ENCODE results near the gene DDI1. TPM values are rescaled to one million over a fixed set of nuclear protein-coding genes. Genes with fewer than 3 reads are reported as not detected.

DDI1 gene
- total RNA-seq, 1 donor from 2014 or later, result not detected

DNA sequence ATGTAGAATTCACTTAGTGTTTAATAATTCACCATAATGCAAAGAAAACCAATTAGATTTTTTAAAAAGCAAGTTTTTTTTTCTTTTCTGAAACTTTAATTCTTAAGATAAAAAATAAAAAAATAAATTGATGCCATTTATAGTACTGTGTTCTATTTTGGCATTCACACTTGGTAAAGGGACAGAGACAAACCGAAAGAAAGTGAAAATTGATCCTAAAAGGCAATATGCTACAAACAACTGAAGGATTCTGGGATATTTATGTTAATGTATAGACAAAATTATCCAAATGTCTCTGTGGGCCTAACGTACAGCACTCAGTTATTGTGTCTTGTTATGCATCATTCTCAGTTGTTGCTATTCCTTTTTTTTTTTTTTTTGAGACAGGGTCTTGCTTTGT lies 41.9 kb upstream of the DDI1 start:
- Mint-ChIP-seq H3K4me1 (ENCODE audit: low read depth, unreplicated experiment) (no peaks in the 10 kb centered on the region), H3K4me3 (ENCODE audit: unreplicated experiment) (no peak overlapping the region), H3K9me3 (ENCODE audit: unreplicated experiment) (no peaks in the 10 kb centered on the region), H3K36me3 (ENCODE audit: unreplicated experiment) (no peaks in the 10 kb centered on the region), H3K27me3 (ENCODE audit: unreplicated experiment) (no peaks in the 10 kb centered on the region), H3K27ac (ENCODE audit: unreplicated experiment) (no peak overlapping the region)
- no peak for DNase-seq
- TF ChIP-seq, protein P1, sequence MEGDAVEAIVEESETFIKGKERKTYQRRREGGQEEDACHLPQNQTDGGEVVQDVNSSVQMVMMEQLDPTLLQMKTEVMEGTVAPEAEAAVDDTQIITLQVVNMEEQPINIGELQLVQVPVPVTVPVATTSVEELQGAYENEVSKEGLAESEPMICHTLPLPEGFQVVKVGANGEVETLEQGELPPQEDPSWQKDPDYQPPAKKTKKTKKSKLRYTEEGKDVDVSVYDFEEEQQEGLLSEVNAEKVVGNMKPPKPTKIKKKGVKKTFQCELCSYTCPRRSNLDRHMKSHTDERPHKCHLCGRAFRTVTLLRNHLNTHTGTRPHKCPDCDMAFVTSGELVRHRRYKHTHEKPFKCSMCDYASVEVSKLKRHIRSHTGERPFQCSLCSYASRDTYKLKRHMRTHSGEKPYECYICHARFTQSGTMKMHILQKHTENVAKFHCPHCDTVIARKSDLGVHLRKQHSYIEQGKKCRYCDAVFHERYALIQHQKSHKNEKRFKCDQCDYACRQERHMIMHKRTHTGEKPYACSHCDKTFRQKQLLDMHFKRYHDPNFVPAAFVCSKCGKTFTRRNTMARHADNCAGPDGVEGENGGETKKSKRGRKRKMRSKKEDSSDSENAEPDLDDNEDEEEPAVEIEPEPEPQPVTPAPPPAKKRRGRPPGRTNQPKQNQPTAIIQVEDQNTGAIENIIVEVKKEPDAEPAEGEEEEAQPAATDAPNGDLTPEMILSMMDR (IDR thresholded peaks at IDR 0.05; ENCODE audit: partially characterized antibody, unreplicated experiment), result no peak

DNA sequence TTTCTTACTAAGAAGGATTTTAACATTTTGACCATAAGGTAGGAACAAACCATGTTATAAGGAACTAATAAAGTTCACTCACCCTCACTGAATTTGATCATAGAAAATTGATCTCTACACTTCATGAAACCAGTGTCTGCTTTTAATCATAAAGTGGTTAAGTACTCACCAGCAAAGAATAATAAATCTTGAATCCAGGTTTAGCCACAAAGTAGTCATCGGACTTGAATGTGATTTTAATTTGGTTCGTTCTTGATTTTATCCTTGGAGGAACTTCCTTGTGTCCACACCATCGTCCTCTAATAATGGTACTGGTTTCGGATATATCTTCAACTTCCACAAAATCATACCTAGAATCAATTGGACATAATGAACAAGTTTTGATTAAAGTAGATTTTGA lies 40.5 kb upstream of the DDI1 start:
- H3K4me3 Mint-ChIP-seq (ENCODE audit: unreplicated experiment), result no peak overlapping the region
- H3K27ac Mint-ChIP-seq (ENCODE audit: unreplicated experiment), result no peak overlapping the region
- DNase-seq, result no peak
- no peaks in the 10 kb centered on the region for H3K36me3 Mint-ChIP-seq (ENCODE audit: unreplicated experiment)
- TF ChIP-seq, protein P1 (IDR thresholded peaks at IDR 0.05; ENCODE audit: partially characterized antibody, unreplicated experiment), result no peak
- H3K27me3 Mint-ChIP-seq (ENCODE audit: unreplicated experiment), result no peaks in the 10 kb centered on the region
- no peaks in the 10 kb centered on the region for H3K9me3 Mint-ChIP-seq (ENCODE audit: unreplicated experiment)
- no peaks in the 10 kb centered on the region for H3K4me1 Mint-ChIP-seq (ENCODE audit: low read depth, unreplicated experiment)

DNA sequence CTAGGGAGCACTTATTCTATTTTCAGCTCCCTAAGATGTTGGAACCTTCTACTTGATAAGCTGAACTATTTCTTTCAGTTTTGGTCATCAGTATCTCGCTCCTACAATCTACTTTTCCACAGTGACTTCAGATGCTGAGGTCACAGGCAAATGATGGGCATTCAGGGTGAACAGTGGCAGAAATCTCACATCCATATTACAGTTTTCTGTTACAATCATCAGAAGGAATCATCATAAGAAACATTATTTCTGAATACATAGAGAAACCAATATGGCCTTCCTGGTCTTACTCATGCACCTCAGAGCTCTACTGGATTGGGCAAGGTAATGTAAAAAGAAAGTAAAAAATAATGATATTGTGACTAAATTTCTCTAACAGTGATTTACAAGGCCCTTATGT lies 39.4 kb upstream of the DDI1 start:
- Mint-ChIP-seq H3K4me3 (ENCODE audit: unreplicated experiment) (no peak overlapping the region), H3K27ac (ENCODE audit: unreplicated experiment) (no peak overlapping the region), H3K9me3 (ENCODE audit: unreplicated experiment) (no peaks in the 10 kb centered on the region), H3K27me3 (ENCODE audit: unreplicated experiment) (no peaks in the 10 kb centered on the region), H3K4me1 (ENCODE audit: low read depth, unreplicated experiment) (no peaks in the 10 kb centered on the region), H3K36me3 (ENCODE audit: unreplicated experiment) (no peaks in the 10 kb centered on the region)
- TF ChIP-seq, protein P1 (IDR thresholded peaks at IDR 0.05; ENCODE audit: partially characterized antibody, unreplicated experiment), result no peak
- DNase-seq, result no peak

DNA sequence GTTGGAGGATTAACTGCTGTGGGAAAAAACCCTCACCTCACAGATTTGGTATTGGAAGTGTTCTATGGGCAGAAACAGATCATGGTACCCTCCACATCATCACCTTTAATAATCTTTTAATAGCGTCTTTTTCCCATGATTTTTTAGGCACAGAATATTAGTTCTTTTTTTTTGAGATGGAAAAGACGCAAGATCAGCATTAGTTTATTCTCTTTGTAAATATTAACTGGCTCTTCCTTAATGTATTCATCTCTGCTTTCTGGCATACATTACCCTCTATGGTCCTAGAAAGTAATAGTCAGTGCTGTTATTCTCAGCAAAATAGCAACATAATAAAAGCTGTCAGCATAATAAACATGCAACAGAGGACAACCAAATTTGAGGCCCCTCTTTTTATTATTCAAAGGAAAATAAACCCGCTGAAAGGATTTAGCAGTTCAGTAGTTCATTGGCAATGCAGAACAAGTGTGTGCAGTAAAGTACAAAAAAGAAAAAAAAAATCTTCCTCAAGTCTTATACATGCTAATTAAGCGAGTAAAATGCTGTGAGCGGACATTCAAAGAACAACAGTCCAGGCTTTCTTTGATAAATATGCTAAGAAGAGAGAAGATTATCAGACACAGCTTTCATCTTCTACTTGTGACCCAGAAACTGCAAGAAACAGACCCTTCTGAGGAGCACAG lies 37.5 kb upstream of the DDI1 start:
- no peaks in the 10 kb centered on the region for H3K36me3 Mint-ChIP-seq (ENCODE audit: unreplicated experiment)
- TF ChIP-seq, protein P1 (IDR thresholded peaks at IDR 0.05; ENCODE audit: partially characterized antibody, unreplicated experiment), result no peak
- H3K27ac Mint-ChIP-seq (ENCODE audit: unreplicated experiment), result no peak overlapping the region

DNA sequence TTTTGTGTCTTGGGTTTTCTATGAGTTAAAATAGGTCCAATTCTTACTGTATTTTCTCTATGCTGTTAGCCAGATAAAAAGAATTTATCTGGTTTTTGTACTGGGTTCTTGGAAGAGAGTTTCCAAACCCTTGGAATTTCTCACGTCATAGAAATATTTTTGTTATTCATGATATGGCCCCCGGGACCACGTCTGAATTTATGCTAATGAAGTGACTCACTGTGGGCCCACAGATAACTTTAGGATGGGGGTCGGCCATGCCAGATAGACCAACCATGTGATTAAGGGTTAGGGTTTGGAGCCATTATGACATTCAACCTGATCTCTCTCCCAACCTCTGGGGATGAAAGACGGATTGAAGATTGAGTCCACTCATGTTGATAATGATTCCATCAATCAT lies 35.6 kb upstream of the DDI1 start:
- H3K36me3 Mint-ChIP-seq (ENCODE audit: unreplicated experiment), result no peaks in the 10 kb centered on the region
- no peaks in the 10 kb centered on the region for H3K4me1 Mint-ChIP-seq (ENCODE audit: low read depth, unreplicated experiment)
- H3K9me3 Mint-ChIP-seq (ENCODE audit: unreplicated experiment), result no peaks in the 10 kb centered on the region
- H3K27me3 Mint-ChIP-seq (ENCODE audit: unreplicated experiment), result no peaks in the 10 kb centered on the region
- H3K27ac Mint-ChIP-seq (ENCODE audit: unreplicated experiment), result no peak overlapping the region
- TF ChIP-seq, protein P1 (IDR thresholded peaks at IDR 0.05; ENCODE audit: partially characterized antibody, unreplicated experiment), result no peak
- no peak for DNase-seq
- no peak overlapping the region for H3K4me3 Mint-ChIP-seq (ENCODE audit: unreplicated experiment)

More for the DNA sequence above, 37.5 kb upstream of the DDI1 start:
- DNase-seq, result no peak
- Mint-ChIP-seq H3K9me3 (ENCODE audit: unreplicated experiment) (no peaks in the 10 kb centered on the region), H3K4me3 (ENCODE audit: unreplicated experiment) (no peak overlapping the region), H3K4me1 (ENCODE audit: low read depth, unreplicated experiment) (no peaks in the 10 kb centered on the region), H3K27me3 (ENCODE audit: unreplicated experiment) (no peaks in the 10 kb centered on the region)
